Activated T-helper 17 cell treated with anti-CD3 and anti-CD28 coated beads, Interleukin-2, amount 50 U/mL, for 72 hours (primary cell): ENCODE measurements around the gene RNASE2. TPM values are rescaled to one million over a fixed set of nuclear protein-coding genes. Genes with fewer than 3 reads are reported as not detected.
"Not testable (repeated sequence)": the region's sequence is repeated elsewhere in the genome, so short reads cannot be mapped to it uniquely, and the experiment has no call there.

Source experiments
- ATAC-seq: fragments of 150-1000 bp; cut with Tn5 transposase; replicated peaks from 2 replicates; pipeline ENCODE4 v1.10.0; 2021; ENCODE audit warnings: mild to moderate bottlenecking, moderate library complexity
- H3K27ac Mint-ChIP-seq: one replicate; pipeline ENCODE4 v1.8.0; 2022; ENCODE audit warnings: mixed read lengths
- H3K27me3 Mint-ChIP-seq: one replicate; pipeline ENCODE4 v1.8.0; 2022; ENCODE audit warnings: mixed read lengths
- H3K36me3 Mint-ChIP-seq: one replicate; pipeline ENCODE4 v1.8.0; 2022; ENCODE audit warnings: low read depth, mild to moderate bottlenecking, mixed read lengths
- H3K4me1 Mint-ChIP-seq: one replicate; pipeline ENCODE4 v1.8.0; 2022; ENCODE audit warnings: mixed read lengths
- H3K4me3 Mint-ChIP-seq: one replicate; pipeline ENCODE4 v1.8.0; 2022; ENCODE audit warnings: mild to moderate bottlenecking, mixed read lengths
- H3K9me3 Mint-ChIP-seq: one replicate; pipeline ENCODE4 v1.8.0; 2022; ENCODE audit warnings: mixed read lengths
- total RNA-seq, 2 donors: library from RNA; stranded (reverse); gene quantifications; one replicate each; pipeline ENCODE4 v1.2.3, GENCODE V29; 2022

Gene RNASE2
- not detected for total RNA-seq

DNA sequence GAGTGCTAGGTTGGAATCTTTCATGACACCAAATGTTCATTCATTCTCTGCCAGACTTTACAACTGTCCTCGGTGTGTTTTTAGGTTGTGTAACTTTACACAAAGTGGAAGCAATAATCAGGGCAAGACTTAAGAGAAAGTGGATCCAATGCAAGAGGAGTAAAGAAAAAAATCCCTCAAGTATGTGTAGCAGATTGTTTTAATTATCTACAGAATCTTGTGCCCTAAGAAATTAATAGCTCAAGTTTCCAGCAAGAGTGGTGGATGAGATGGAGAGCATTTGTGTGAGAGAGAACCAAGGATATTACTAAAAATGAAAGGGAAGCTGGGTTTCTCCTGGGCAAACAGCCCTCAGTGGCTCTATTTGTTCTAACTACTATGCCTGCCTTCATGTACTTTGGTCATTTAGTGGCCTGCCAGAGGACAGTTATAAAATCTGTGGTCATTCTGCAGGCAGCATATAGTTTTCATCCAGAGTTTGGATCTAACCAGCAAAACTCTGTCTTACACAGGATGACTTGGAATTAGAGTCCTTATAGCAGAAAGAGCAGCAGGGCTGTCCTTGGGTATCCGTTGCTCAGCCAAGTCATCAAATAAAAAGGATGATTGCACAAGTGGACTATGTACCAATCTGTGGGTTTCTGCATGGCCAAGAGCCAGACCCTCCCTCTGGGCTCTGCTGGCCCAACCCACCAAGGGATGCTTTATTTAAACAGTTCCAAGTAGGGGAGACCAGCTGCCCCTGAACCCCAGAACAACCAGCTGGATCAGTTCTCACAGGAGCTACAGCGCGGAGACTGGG is at the start of gene RNASE2:
TSS of gene RNASE2 (plus strand) at position 752 of the 802 bp plus-strand sequence. CDS start 285 bp downstream, outside the sequence.
- peak within 1 kb of the TSS; percentile 1 for H3K4me3 Mint-ChIP-seq
- H3K27me3 Mint-ChIP-seq, H3K9me3 Mint-ChIP-seq, H3K36me3 Mint-ChIP-seq, H3K27ac Mint-ChIP-seq, ATAC-seq, H3K4me1 Mint-ChIP-seq: not testable (repeated sequence)

- Mint-ChIP-seq H3K27ac (no peak overlapping the region), H3K27me3 (peaks cover 24% of the 10 kb centered on the region), H3K4me1 (no peaks in the 10 kb centered on the region), H3K36me3 (no peaks in the 10 kb centered on the region), H3K9me3 (no peaks in the 10 kb centered on the region), H3K4me3 (no peak overlapping the region)
- no peak for ATAC-seq
These were observed 49.6 kb upstream of the RNASE2 start for GRCh38 chr14:20905676-20906075.

DNA sequence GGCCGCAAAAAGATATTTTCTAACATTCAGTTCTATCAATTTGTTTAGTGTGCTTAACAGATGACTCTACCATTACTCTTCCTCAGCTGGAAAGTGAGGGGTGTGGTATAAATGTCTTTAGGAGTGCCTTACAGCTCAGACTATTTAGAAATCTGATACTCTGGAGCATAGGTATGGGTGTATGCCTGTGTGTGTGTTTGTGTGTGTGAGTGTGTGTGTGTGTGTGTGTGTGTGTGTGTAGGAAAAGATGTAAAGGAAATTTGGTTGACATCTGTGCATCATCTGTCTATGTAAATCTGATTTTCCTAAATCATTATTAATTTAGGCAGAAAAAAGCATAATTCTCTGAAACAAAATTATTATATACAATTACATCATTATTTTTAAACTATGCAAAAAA is 48.1 kb upstream of the RNASE2 start:
- peaks cover 27% of the 10 kb centered on the region for H3K27me3 Mint-ChIP-seq
- H3K9me3 Mint-ChIP-seq, result no peaks in the 10 kb centered on the region
- ATAC-seq, result no peak
- no peak overlapping the region for H3K4me3 Mint-ChIP-seq
- no peaks in the 10 kb centered on the region for H3K36me3 Mint-ChIP-seq
- no peak overlapping the region for H3K27ac Mint-ChIP-seq
- H3K4me1 Mint-ChIP-seq, result no peaks in the 10 kb centered on the region

GRCh38 chr14:20910822-20911221 is 44.5 kb upstream of the RNASE2 start:
- H3K36me3 Mint-ChIP-seq, H3K9me3 Mint-ChIP-seq, H3K27ac Mint-ChIP-seq, ATAC-seq, H3K4me1 Mint-ChIP-seq, H3K4me3 Mint-ChIP-seq: not testable (repeated sequence)
- H3K27me3 Mint-ChIP-seq, result peaks cover 21% of the 10 kb centered on the region

DNA sequence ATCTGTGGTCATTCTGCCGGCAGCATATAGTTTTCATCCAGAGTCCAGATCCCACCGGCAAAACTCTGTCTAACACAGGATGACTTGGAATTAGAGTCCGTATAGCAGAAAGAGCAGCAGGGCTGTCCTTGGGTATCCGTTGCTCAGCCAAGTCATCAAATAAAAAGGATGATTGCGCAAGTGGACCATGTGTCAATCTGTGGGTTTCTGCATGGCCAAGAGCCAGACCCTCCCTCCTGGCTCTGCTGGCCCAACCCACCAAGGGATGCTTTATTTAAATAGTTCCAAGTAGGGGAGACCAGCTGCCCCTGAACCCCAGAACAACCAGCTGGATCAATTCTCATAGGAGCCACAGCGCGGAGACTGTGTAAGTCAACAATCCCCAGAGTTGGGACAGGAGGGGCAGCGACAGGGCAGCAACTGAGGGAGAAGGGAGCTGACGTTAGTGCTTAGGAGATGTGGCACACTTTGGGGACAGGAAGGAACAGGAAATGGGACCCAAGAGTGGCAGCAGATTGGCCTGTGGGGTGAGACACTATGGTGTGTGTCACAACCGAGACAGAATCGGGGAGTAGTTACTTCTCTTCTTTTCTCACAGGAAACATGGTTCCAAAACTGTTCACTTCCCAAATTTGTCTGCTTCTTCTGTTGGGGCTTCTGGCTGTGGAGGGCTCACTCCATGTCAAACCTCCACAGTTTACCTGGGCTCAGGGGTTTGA is 36.1 kb upstream of the RNASE2 start:
- H3K4me3 Mint-ChIP-seq, H3K27ac Mint-ChIP-seq, H3K36me3 Mint-ChIP-seq, ATAC-seq, H3K4me1 Mint-ChIP-seq, H3K9me3 Mint-ChIP-seq: not testable (repeated sequence)
- peaks cover 32% of the 10 kb centered on the region for H3K27me3 Mint-ChIP-seq

- not testable (repeated sequence) for H3K4me3 Mint-ChIP-seq, H3K27ac Mint-ChIP-seq, H3K36me3 Mint-ChIP-seq, H3K4me1 Mint-ChIP-seq, H3K9me3 Mint-ChIP-seq, ATAC-seq
- H3K27me3 Mint-ChIP-seq, result peaks cover 31% of the 10 kb centered on the region
These were observed 31.5 kb upstream of the RNASE2 start for GRCh38 chr14:20923766-20924297.

DNA sequence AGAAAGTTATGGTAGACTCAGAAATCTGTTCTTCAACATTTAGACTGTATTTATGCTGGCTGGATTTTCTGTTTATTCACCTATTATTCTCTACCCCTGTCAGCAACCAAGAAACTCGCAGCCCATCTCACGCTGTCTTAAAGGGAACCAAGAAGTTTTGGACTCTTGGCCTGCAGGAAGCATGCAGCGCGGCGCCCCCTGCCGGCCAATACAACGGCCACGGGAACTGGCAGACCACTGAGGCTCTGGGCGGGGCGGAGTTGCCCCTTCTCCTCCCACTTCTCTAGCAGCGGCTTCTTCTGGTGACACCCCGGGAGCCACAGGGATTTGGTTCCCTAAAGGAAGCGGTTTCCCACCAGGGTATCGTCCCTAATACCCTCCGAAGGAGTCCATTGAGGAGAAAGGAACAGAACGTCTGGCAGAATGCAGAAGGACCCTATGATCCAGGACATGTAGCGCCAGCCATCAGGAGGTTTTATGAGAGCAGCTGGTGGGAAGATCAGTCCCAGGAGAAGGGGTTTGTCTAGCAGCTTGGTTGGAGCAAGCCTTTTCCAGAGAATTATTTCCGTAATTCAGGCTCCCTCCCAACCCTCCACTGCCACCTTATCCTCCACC is 21.0 kb upstream of the RNASE2 start:
- Mint-ChIP-seq H3K36me3 (no peaks in the 10 kb centered on the region), H3K9me3 (no peaks in the 10 kb centered on the region), H3K27me3 (peaks cover 9% of the 10 kb centered on the region), H3K4me3 (no peak overlapping the region), H3K4me1 (no peaks in the 10 kb centered on the region), H3K27ac (no peak overlapping the region)
- no peak for ATAC-seq

DNA sequence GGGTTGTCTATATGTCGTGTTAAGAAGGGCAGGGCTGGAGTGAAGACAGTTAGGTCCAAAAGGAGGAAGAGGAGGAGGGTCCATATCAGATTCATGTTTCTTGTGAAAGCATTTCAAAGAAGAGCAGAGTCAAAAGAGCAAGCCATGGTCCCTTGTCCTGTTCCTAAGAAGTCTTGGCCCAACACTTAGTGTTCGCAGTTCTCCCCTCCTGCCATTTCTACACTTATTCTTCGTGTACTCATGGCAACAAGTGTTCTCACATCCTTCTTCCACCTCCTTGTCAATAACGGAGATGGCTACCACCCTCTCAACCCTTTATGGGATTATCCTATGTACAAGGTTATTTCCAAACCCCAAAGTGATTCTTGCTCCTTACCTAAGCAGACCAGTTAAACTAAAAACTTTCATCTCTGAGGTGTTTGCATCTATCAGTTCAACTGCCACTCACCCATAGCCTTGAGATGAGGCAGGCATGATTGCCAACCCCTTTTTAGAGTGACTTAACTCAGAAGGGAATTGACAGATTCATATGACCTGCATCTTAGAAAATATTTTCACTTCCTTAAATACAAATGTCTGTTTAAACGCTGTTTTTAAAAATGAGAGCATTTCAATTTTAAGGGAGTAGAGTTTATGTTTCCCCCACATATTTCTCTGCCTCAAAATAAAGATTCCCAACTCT is 19.8 kb upstream of the RNASE2 start:
- H3K27ac Mint-ChIP-seq, result no peak overlapping the region
- peaks cover 9% of the 10 kb centered on the region for H3K27me3 Mint-ChIP-seq
- ATAC-seq, result no peak
- no peak overlapping the region for H3K4me3 Mint-ChIP-seq
- H3K36me3 Mint-ChIP-seq, result no peaks in the 10 kb centered on the region
- H3K4me1 Mint-ChIP-seq, result no peaks in the 10 kb centered on the region
- H3K9me3 Mint-ChIP-seq, result no peaks in the 10 kb centered on the region

- H3K27ac Mint-ChIP-seq, result not testable (repeated sequence)
These were observed 10.1 kb upstream of the RNASE2 start for GRCh38 chr14:20945146-20945545.

DNA sequence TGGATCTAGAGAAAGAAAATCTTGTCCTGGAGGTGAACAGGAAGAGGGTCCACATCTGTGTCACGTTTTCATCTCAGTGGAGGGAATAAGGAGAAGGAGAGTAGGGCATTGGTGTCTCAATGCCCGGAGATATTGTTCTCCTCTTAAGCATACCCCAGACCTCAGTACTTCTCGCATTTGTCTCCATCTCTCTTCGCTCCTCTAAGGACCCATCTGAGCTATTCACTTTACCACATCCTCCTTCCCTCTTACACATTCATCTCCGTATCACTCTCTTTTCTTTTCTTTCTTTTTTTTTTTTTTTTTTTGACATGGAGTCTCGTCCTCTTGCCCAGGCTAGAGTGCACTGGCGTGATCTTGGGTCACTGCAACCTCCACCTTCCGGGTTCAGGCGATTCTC is 8.6 kb upstream of the RNASE2 start:
- H3K4me3 Mint-ChIP-seq, H3K27ac Mint-ChIP-seq, H3K9me3 Mint-ChIP-seq, H3K4me1 Mint-ChIP-seq, H3K36me3 Mint-ChIP-seq, ATAC-seq: not testable (repeated sequence)
- peaks cover 15% of the 10 kb centered on the region for H3K27me3 Mint-ChIP-seq

More at GRCh38 chr14:20945146-20945545, 10.1 kb upstream of the RNASE2 start:
- not testable (repeated sequence) for H3K9me3 Mint-ChIP-seq, H3K4me1 Mint-ChIP-seq, ATAC-seq, H3K4me3 Mint-ChIP-seq, H3K36me3 Mint-ChIP-seq
- peaks cover 15% of the 10 kb centered on the region for H3K27me3 Mint-ChIP-seq

GRCh38 chr14:20955538-20955873 is 219 bp downstream of the RNASE2 start:
- not testable (repeated sequence) for H3K36me3 Mint-ChIP-seq, H3K9me3 Mint-ChIP-seq, H3K4me1 Mint-ChIP-seq, H3K4me3 Mint-ChIP-seq, H3K27me3 Mint-ChIP-seq, H3K27ac Mint-ChIP-seq, ATAC-seq

- peak; percentile 44 for ATAC-seq
- peak overlapping the region; percentile 1 for H3K4me3 Mint-ChIP-seq
- H3K9me3 Mint-ChIP-seq, result no peaks in the 10 kb centered on the region
- H3K27me3 Mint-ChIP-seq, result no peaks in the 10 kb centered on the region
- H3K4me1 Mint-ChIP-seq, result peaks cover 15% of the 10 kb centered on the region
- H3K36me3 Mint-ChIP-seq, result no peaks in the 10 kb centered on the region
- H3K27ac Mint-ChIP-seq, result no peak overlapping the region
These were observed 1.2 kb downstream of the RNASE2 start for GRCh38 chr14:20956376-20956976.

DNA sequence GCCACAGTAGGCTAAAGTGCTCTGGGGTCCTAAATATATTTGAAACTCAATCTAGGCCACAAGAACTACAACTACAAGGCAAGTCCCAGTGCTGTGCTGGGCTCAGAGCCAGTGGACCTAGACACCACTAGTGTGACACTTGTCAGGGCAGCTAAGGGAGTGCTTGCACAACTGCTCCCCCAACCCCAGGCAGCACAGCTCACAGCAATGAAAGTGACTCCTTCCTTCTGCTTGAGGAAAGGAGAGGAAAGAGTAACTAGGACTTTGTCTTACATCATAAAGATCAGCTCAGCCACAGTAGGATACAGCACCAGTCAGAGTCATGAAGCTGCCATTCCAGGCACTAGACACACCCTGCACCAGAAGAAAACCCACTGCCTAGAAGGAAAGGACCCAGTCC is 3.7 kb downstream of the RNASE2 start:
- ATAC-seq, H3K27me3 Mint-ChIP-seq, H3K27ac Mint-ChIP-seq, H3K9me3 Mint-ChIP-seq, H3K36me3 Mint-ChIP-seq, H3K4me3 Mint-ChIP-seq: not testable (repeated sequence)
- peaks cover 15% of the 10 kb centered on the region for H3K4me1 Mint-ChIP-seq

DNA sequence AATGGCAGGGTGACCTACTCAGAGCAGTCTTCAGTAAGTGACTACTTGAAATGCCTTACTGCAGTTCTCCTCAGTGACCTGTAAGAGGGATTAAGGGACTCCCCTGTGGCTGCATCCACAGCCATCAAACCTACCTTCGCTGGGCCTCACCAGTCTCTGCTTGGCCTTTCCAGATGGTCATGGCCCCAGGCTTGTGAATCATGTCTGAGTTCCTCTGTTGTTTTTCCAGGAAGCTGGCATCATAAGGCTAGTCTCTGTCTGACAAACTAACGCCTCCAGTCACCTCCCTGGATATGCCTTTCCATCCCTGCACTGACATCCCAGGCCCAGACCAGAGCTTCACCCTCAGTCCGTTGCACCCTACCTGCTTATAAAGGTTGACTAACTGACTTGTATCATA is 14.0 kb downstream of the RNASE2 start:
- Mint-ChIP-seq H3K36me3 (no peaks in the 10 kb centered on the region), H3K4me1 (peaks cover 9% of the 10 kb centered on the region), H3K27ac (no peak overlapping the region), H3K27me3 (peaks cover 18% of the 10 kb centered on the region), H3K4me3 (no peak overlapping the region), H3K9me3 (no peaks in the 10 kb centered on the region)
- ATAC-seq, result no peak
